ENCODE measurements around the gene TEX36.
"Not testable (repeated sequence)": the region's sequence is repeated elsewhere in the genome, so short reads cannot be mapped to it uniquely, and the experiment has no call there.

DNA sequence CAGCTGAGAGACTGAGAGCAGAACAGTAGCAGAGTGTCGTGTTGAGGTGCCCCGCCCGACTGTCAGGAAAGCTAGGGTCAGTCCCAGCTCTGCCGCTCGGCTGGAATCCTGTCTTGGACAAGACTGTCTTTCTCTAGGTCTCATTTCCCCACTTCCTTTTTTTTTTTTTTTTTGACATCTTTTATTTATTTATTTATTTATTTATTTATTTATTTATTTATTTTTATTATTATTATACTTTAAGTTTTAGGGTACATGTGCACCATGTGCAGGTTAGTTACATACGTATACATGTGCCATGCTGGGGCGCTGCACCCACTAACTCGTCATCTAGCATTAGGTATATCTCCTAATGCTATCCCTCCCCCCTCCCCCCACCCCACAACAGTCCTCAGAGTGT, 69.9 kb downstream of the TEX36 start:
- TF ChIP-seq, protein P1, sequence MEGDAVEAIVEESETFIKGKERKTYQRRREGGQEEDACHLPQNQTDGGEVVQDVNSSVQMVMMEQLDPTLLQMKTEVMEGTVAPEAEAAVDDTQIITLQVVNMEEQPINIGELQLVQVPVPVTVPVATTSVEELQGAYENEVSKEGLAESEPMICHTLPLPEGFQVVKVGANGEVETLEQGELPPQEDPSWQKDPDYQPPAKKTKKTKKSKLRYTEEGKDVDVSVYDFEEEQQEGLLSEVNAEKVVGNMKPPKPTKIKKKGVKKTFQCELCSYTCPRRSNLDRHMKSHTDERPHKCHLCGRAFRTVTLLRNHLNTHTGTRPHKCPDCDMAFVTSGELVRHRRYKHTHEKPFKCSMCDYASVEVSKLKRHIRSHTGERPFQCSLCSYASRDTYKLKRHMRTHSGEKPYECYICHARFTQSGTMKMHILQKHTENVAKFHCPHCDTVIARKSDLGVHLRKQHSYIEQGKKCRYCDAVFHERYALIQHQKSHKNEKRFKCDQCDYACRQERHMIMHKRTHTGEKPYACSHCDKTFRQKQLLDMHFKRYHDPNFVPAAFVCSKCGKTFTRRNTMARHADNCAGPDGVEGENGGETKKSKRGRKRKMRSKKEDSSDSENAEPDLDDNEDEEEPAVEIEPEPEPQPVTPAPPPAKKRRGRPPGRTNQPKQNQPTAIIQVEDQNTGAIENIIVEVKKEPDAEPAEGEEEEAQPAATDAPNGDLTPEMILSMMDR (conservative IDR thresholded peaks at IDR 0.05; ENCODE audit: low read depth, low read length) = not testable (repeated sequence)
- not testable (repeated sequence) for TF ChIP-seq EZH2 (IDR thresholded peaks at IDR 0.05; ENCODE audit: borderline replicate concordance, low read depth, low read length, poor library complexity, severe bottlenecking)
